SKM-1 treated with dmso at 0.1 percent for 144 hours (cell line): Measurements from ENCODE around the gene LAMTOR4.
"Not testable (repeated sequence)": the region's sequence is repeated elsewhere in the genome, so short reads cannot be mapped to it uniquely, and the experiment has no call there.

Source experiments
- DNase-seq: peaks from one replicate; lab custom pipeline; 2025; ENCODE audit not compliant: unreplicated experiment; lab: John Stamatoyannopoulos, UW

The LAMTOR4 gene

GRCh38 chr7:100195901-100196322 is 47.2 kb downstream of the LAMTOR4 start:
- not testable (repeated sequence) for DNase-seq

GRCh38 chr7:100198266-100198665 is 49.5 kb downstream of the LAMTOR4 start:
- no peak for DNase-seq

- no peak for DNase-seq
Measured at GRCh38 chr7:100200693-100201092, 52.0 kb downstream of the LAMTOR4 start.
